CD1c-positive myeloid dendritic cell (primary cell): ENCODE measurements around the gene SOX5.

Experiments used
- DNase-seq: peaks from one replicate; pipeline ENCODE4 v3.0.0-alpha.2; 2016; ENCODE audit errors: extremely low spot score

Gene SOX5

GRCh38 chr12:23611320-23611719 lies 338.1 kb downstream of the SOX5 start:
- no peak for DNase-seq

GRCh38 chr12:23600919-23601318 lies 348.6 kb downstream of the SOX5 start:
- DNase-seq, result no peak

- no peak for DNase-seq
Observed at GRCh38 chr12:23596568-23596967, 352.9 kb downstream of the SOX5 start.

GRCh38 chr12:23587833-23588559 lies 361.5 kb downstream of the SOX5 start:
- DNase-seq, result no peak

GRCh38 chr12:23585782-23586163 lies 363.7 kb downstream of the SOX5 start:
- no peak for DNase-seq

GRCh38 chr12:23585156-23585781 lies 364.2 kb downstream of the SOX5 start:
- DNase-seq, result no peak

- DNase-seq, result no peak
Observed at GRCh38 chr12:23581913-23582312, 367.6 kb downstream of the SOX5 start.

GRCh38 chr12:23579257-23579656 lies 370.2 kb downstream of the SOX5 start:
- DNase-seq, result no peak

- no peak for DNase-seq
Observed at GRCh38 chr12:23576372-23576771, 373.1 kb downstream of the SOX5 start.

GRCh38 chr12:23569356-23569755 lies 380.1 kb downstream of the SOX5 start:
- no peak for DNase-seq

- DNase-seq, result no peak
Observed at GRCh38 chr12:23566133-23566532, 383.3 kb downstream of the SOX5 start.

- DNase-seq, result no peak
Observed at GRCh38 chr12:23564451-23565152, 384.9 kb downstream of the SOX5 start.

- no peak for DNase-seq
Observed at GRCh38 chr12:23561364-23562345, 387.8 kb downstream of the SOX5 start.

GRCh38 chr12:23560611-23561010 lies 388.9 kb downstream of the SOX5 start:
- DNase-seq, result no peak

GRCh38 chr12:23559268-23559753 lies 390.2 kb downstream of the SOX5 start:
- DNase-seq, result no peak

- DNase-seq, result no peak
Observed at GRCh38 chr12:23556661-23557060, 392.8 kb downstream of the SOX5 start.

- no peak for DNase-seq
Observed at GRCh38 chr12:23555825-23556207, 393.7 kb downstream of the SOX5 start.

- DNase-seq, result no peak
Observed at GRCh38 chr12:23555180-23555824, 394.2 kb downstream of the SOX5 start.

- no peak for DNase-seq
Observed at GRCh38 chr12:23552417-23552816, 397.1 kb downstream of the SOX5 start.

- no peak for DNase-seq
Observed at GRCh38 chr12:23550753-23551152, 398.7 kb downstream of the SOX5 start.

- DNase-seq, result no peak
Observed at GRCh38 chr12:23548742-23549141, 400.7 kb downstream of the SOX5 start.
